ENCODE results near the gene SOX15. TPM values are rescaled to one million over a fixed set of nuclear protein-coding genes. Genes with fewer than 3 reads are reported as not detected.

SOX15 gene
- total and polyA plus RNA-seq, 2 donors = 0.94 to 5.2 TPM

- H3K27me3 ChIP-seq (ENCODE audit: control insufficient read depth in 2 of 2, insufficient read depth in 1 of 2, low read length in 1 of 2) = peaks cover 3 to 25% of the 10 kb centered on the region in 2 donors
- 83% methylated on average over 6 of the region's 6 CpGs for WGBS
- H3K36me3 ChIP-seq (ENCODE audit: control insufficient read depth in 2 of 2, insufficient read depth in 2 of 2, low read length in 1 of 2) = no peaks in the 10 kb centered on the region
- H3K4me1 ChIP-seq (ENCODE audit: control insufficient read depth in 2 of 2, insufficient read depth in 2 of 2, low read length in 2 of 2) = peaks cover 0 to 11% of the 10 kb centered on the region in 2 donors
- H3K27ac ChIP-seq (ENCODE audit: low read depth in 1 of 2, low read length in 1 of 2) = no peak overlapping the region
- DNase-seq (ENCODE audit: low read depth in 6 of 9, low spot score in 9 of 9) = no peak
- H3K4me3 ChIP-seq (ENCODE audit: low read length in 2 of 2) = no peak overlapping the region
- no peaks in the 10 kb centered on the region for H3K9me3 ChIP-seq (ENCODE audit: control insufficient read depth in 2 of 2, insufficient read depth in 1 of 2, low read length in 1 of 2)
These were observed 45.0 kb downstream of the SOX15 start for GRCh38 chr17:7544911-7545310.

GRCh38 chr17:7541074-7541621 lies 48.7 kb downstream of the SOX15 start:
- Histone ChIP-seq H3K9me3 (ENCODE audit: control insufficient read depth in 2 of 2, insufficient read depth in 1 of 2, low read length in 1 of 2) (peaks cover 4 to 14% of the 10 kb centered on the region in 2 donors), H3K36me3 (ENCODE audit: control insufficient read depth in 2 of 2, insufficient read depth in 2 of 2, low read length in 1 of 2) (no peaks in the 10 kb centered on the region), H3K27me3 (ENCODE audit: control insufficient read depth in 2 of 2, insufficient read depth in 1 of 2, low read length in 1 of 2) (no peaks in the 10 kb centered on the region), H3K27ac (ENCODE audit: low read depth in 1 of 2, low read length in 1 of 2) (no peak overlapping the region), H3K4me1 (ENCODE audit: control insufficient read depth in 2 of 2, insufficient read depth in 2 of 2, low read length in 2 of 2) (no peaks in the 10 kb centered on the region), H3K4me3 (ENCODE audit: low read length in 2 of 2) (no peak overlapping the region)
- 98% methylated on average over 9 of the region's 9 CpGs for WGBS
- DNase-seq (ENCODE audit: low read depth in 6 of 9, low spot score in 9 of 9) = no peak

GRCh38 chr17:7538891-7539545 lies 50.9 kb downstream of the SOX15 start:
- DNase-seq (ENCODE audit: low read depth in 6 of 9, low spot score in 9 of 9) = no peak
- Histone ChIP-seq H3K27ac (ENCODE audit: low read depth in 1 of 2, low read length in 1 of 2) (no peak overlapping the region), H3K4me3 (ENCODE audit: low read length in 2 of 2) (no peak overlapping the region), H3K36me3 (ENCODE audit: control insufficient read depth in 2 of 2, insufficient read depth in 2 of 2, low read length in 1 of 2) (no peaks in the 10 kb centered on the region), H3K4me1 (ENCODE audit: control insufficient read depth in 2 of 2, insufficient read depth in 2 of 2, low read length in 2 of 2) (no peaks in the 10 kb centered on the region), H3K27me3 (ENCODE audit: control insufficient read depth in 2 of 2, insufficient read depth in 1 of 2, low read length in 1 of 2) (no peaks in the 10 kb centered on the region), H3K9me3 (ENCODE audit: control insufficient read depth in 2 of 2, insufficient read depth in 1 of 2, low read length in 1 of 2) (peaks cover 4 to 14% of the 10 kb centered on the region in 2 donors)
- WGBS = 87% methylated on average over 11 of the region's 11 CpGs

Other genes with a start within 250 kb of the SOX15 start
- gene KCTD11, start 237.9 kb downstream of the SOX15 start, total RNA-seq = 3.0 TPM
- 9.9 TPM for gene KCTD11, start 237.9 kb downstream of the SOX15 start, polyA plus RNA-seq
- not detected for gene TMEM95, start 234.9 kb downstream of the SOX15 start, total RNA-seq
- 0.05 TPM for gene TMEM95, start 234.9 kb downstream of the SOX15 start, polyA plus RNA-seq
- 1.8 TPM for gene TNK1, start 209.0 kb downstream of the SOX15 start, total RNA-seq
- 7.2 TPM for gene TNK1, start 209.0 kb downstream of the SOX15 start, polyA plus RNA-seq
- 9.3 TPM for gene PLSCR3, start 195.6 kb downstream of the SOX15 start, total RNA-seq
- 32.7 TPM for gene PLSCR3, start 195.6 kb downstream of the SOX15 start, polyA plus RNA-seq
- gene TMEM256, start 186.0 kb downstream of the SOX15 start, total RNA-seq = 109 TPM
- 152 TPM for gene TMEM256, start 186.0 kb downstream of the SOX15 start, polyA plus RNA-seq
- 0.38 TPM for gene NLGN2, start 182.2 kb downstream of the SOX15 start, total RNA-seq
- gene NLGN2, start 182.2 kb downstream of the SOX15 start, polyA plus RNA-seq = 5.6 TPM
- not detected for gene SPEM1, start 169.8 kb downstream of the SOX15 start, total RNA-seq
- not detected for gene SPEM1, start 169.8 kb downstream of the SOX15 start, polyA plus RNA-seq
- not detected for gene SPEM2, start 164.5 kb downstream of the SOX15 start, total RNA-seq
- 0.02 TPM for gene SPEM2, start 164.5 kb downstream of the SOX15 start, polyA plus RNA-seq
- gene SPEM3, start 161.2 kb downstream of the SOX15 start, total RNA-seq = not detected
- gene SPEM3, start 161.2 kb downstream of the SOX15 start, polyA plus RNA-seq = not detected
- gene TMEM102, start 154.7 kb downstream of the SOX15 start, total RNA-seq = 6.8 TPM
- 5.1 TPM for gene TMEM102, start 154.7 kb downstream of the SOX15 start, polyA plus RNA-seq
- 5.8 TPM for gene FGF11, start 150.6 kb downstream of the SOX15 start, total RNA-seq
- gene FGF11, start 150.6 kb downstream of the SOX15 start, polyA plus RNA-seq = 5.5 TPM
- gene CHRNB1, start 145.0 kb downstream of the SOX15 start, total RNA-seq = 12.9 TPM
- 18.5 TPM for gene CHRNB1, start 145.0 kb downstream of the SOX15 start, polyA plus RNA-seq
- 10.9 TPM for gene ZBTB4, start 110.5 kb downstream of the SOX15 start, total RNA-seq
- gene ZBTB4, start 110.5 kb downstream of the SOX15 start, polyA plus RNA-seq = 29.5 TPM
- gene SLC35G6, start 108.6 kb downstream of the SOX15 start, total RNA-seq = not detected
- gene SLC35G6, start 108.6 kb downstream of the SOX15 start, polyA plus RNA-seq = 0.09 TPM
- gene POLR2A, start 105.7 kb downstream of the SOX15 start, total RNA-seq = 23.5 TPM
- gene POLR2A, start 105.7 kb downstream of the SOX15 start, polyA plus RNA-seq = 33.5 TPM
- gene TNFSF12, start 41.0 kb downstream of the SOX15 start, total RNA-seq = 4.2 TPM
- 21.3 TPM for gene TNFSF12, start 41.0 kb downstream of the SOX15 start, polyA plus RNA-seq
- gene TNFSF13, start 31.3 kb downstream of the SOX15 start, total RNA-seq = 6.4 TPM
- gene TNFSF13, start 31.3 kb downstream of the SOX15 start, polyA plus RNA-seq = 19.6 TPM
- gene SENP3, start 28.2 kb downstream of the SOX15 start, total RNA-seq = 54.2 TPM
- 44.7 TPM for gene SENP3, start 28.2 kb downstream of the SOX15 start, polyA plus RNA-seq
- 47.0 TPM for gene CD68, start 10.5 kb downstream of the SOX15 start, total RNA-seq
- 124 TPM for gene CD68, start 10.5 kb downstream of the SOX15 start, polyA plus RNA-seq
- 57.8 TPM for gene MPDU1, start 6.2 kb downstream of the SOX15 start, total RNA-seq
- gene MPDU1, start 6.2 kb downstream of the SOX15 start, polyA plus RNA-seq = 48.0 TPM
- gene FXR2, start 24.8 kb upstream of the SOX15 start, total RNA-seq = 33.3 TPM
- gene FXR2, start 24.8 kb upstream of the SOX15 start, polyA plus RNA-seq = 36.6 TPM
- 31.9 TPM for gene SAT2, start 37.7 kb upstream of the SOX15 start, total RNA-seq
- 163 TPM for gene SAT2, start 37.7 kb upstream of the SOX15 start, polyA plus RNA-seq
- 0.09 TPM for gene SHBG, start 40.0 kb upstream of the SOX15 start, total RNA-seq
- 0.62 TPM for gene SHBG, start 40.0 kb upstream of the SOX15 start, polyA plus RNA-seq
- 0.05 TPM for gene ATP1B2, start 60.8 kb upstream of the SOX15 start, total RNA-seq
- 1.3 TPM for gene ATP1B2, start 60.8 kb upstream of the SOX15 start, polyA plus RNA-seq
- 34.3 TPM for gene TP53, start 97.4 kb upstream of the SOX15 start, total RNA-seq
- gene TP53, start 97.4 kb upstream of the SOX15 start, polyA plus RNA-seq = 31.9 TPM
- 13.2 TPM for gene WRAP53, start 98.4 kb upstream of the SOX15 start, total RNA-seq
- 14.2 TPM for gene WRAP53, start 98.4 kb upstream of the SOX15 start, polyA plus RNA-seq
- gene EFNB3, start 115.1 kb upstream of the SOX15 start, total RNA-seq = 0.52 TPM
- 0.52 TPM for gene EFNB3, start 115.1 kb upstream of the SOX15 start, polyA plus RNA-seq
- gene DNAH2, start 127.7 kb upstream of the SOX15 start, total RNA-seq = 0.14 TPM
- 0.07 TPM for gene DNAH2, start 127.7 kb upstream of the SOX15 start, polyA plus RNA-seq
- gene KDM6B, start 244.1 kb upstream of the SOX15 start, total RNA-seq = 6.3 TPM
- 16.3 TPM for gene KDM6B, start 244.1 kb upstream of the SOX15 start, polyA plus RNA-seq